ENCODE measurements around the gene LRPAP1.
"Not testable (repeated sequence)": the region's sequence is repeated elsewhere in the genome, so short reads cannot be mapped to it uniquely, and the experiment has no call there.

- not testable (repeated sequence) for TF ChIP-seq CTCF (IDR thresholded peaks at IDR 0.05; ENCODE audit: extremely low read depth in 1 of 2, insufficient read depth in 1 of 2, low read depth in 1 of 2, low read length in 2 of 2); POLR2AphosphoS5 (IDR thresholded peaks at IDR 0.05; ENCODE audit: insufficient read depth, low read depth, low read length); POLR2A (IDR thresholded peaks at IDR 0.05; ENCODE audit: low read depth, low read length); EZH2 (IDR thresholded peaks at IDR 0.05; ENCODE audit: borderline replicate concordance, low read depth, low read length, severe bottlenecking); GATA2 (IDR thresholded peaks at IDR 0.05; ENCODE audit: insufficient read depth, insufficient read length, low read depth, low read length); MAX (IDR thresholded peaks at IDR 0.05; ENCODE audit: insufficient read depth, insufficient read length); FOS (IDR thresholded peaks at IDR 0.05; ENCODE audit: borderline replicate concordance, insufficient read depth, low read length)
Observed at GRCh38 chr4:3557088-3557492, 24.9 kb upstream of the LRPAP1 start.
